Naive B cell (primary cell): ENCODE measurements around the gene USP48. TPM values are rescaled to one million over a fixed set of nuclear protein-coding genes. Genes with fewer than 3 reads are reported as not detected.
"Not testable (repeated sequence)": the region's sequence is repeated elsewhere in the genome, so short reads cannot be mapped to it uniquely, and the experiment has no call there.

Source experiments
- ATAC-seq, 2 donors: fragments of 150-1000 bp; cut with Tn5 transposase; 2 replicates each; pipeline ENCODE4 v1.10.0; 2021; ENCODE audit warnings: low read depth in 2 of 2, mild to moderate bottlenecking in 2 of 2, moderate library complexity in 2 of 2
- DNase-seq: peaks from one replicate; pipeline ENCODE4 v3.0.0; 2022
- H3K27ac Mint-ChIP-seq, 6 donors: one replicate each; pipeline ENCODE4 v1.8.0; 2020 to 2022; ENCODE audit warnings: mild to moderate bottlenecking in 6 of 6, mixed read lengths in 6 of 6, moderate library complexity in 5 of 6, inconsistent platforms in 2 of 6
- H3K27me3 Mint-ChIP-seq, 3 donors: one replicate each; pipeline ENCODE4 v1.8.0; 2021 to 2022; ENCODE audit warnings: mixed read lengths in 3 of 3, mild to moderate bottlenecking in 1 of 3
- H3K36me3 Mint-ChIP-seq, 2 donors: one replicate each; pipeline ENCODE4 v1.8.0; 2020 to 2022; ENCODE audit warnings: mixed read lengths in 2 of 2, inconsistent platforms in 1 of 2, mild to moderate bottlenecking in 1 of 2
- H3K4me1 Mint-ChIP-seq, 3 donors: one replicate each; pipeline ENCODE4 v1.8.0; 2020 to 2022; ENCODE audit warnings: mixed read lengths in 3 of 3, inconsistent platforms in 1 of 3, mild to moderate bottlenecking in 1 of 3, moderate library complexity in 1 of 3
- H3K4me3 Mint-ChIP-seq, 8 donors: one replicate each; pipeline ENCODE4 v1.8.0; 2020 to 2022; ENCODE audit warnings: mild to moderate bottlenecking in 8 of 8, mixed read lengths in 8 of 8, moderate library complexity in 8 of 8, inconsistent platforms in 2 of 8
- H3K9me3 Mint-ChIP-seq, 7 donors: one replicate each; pipeline ENCODE4 v1.8.0; 2020 to 2022; ENCODE audit warnings: mixed read lengths in 7 of 7, mild to moderate bottlenecking in 5 of 7, inconsistent platforms in 2 of 7, moderate library complexity in 1 of 7
- polyA plus RNA-seq, 6 donors: library from polyadenylated mRNA; unstranded; fragments of 300-500 nt; fragmentation: Illumina TruSeq; gene quantifications; one replicate each; pipeline ENCODE4 v1.2.3, GENCODE V29; 2021; ENCODE audit warnings: low read depth in 6 of 6

Gene USP48
- polyA plus RNA-seq, 6 donors from 2014 or later = 30.3 to 45.9 (median 39.8) TPM

DNA sequence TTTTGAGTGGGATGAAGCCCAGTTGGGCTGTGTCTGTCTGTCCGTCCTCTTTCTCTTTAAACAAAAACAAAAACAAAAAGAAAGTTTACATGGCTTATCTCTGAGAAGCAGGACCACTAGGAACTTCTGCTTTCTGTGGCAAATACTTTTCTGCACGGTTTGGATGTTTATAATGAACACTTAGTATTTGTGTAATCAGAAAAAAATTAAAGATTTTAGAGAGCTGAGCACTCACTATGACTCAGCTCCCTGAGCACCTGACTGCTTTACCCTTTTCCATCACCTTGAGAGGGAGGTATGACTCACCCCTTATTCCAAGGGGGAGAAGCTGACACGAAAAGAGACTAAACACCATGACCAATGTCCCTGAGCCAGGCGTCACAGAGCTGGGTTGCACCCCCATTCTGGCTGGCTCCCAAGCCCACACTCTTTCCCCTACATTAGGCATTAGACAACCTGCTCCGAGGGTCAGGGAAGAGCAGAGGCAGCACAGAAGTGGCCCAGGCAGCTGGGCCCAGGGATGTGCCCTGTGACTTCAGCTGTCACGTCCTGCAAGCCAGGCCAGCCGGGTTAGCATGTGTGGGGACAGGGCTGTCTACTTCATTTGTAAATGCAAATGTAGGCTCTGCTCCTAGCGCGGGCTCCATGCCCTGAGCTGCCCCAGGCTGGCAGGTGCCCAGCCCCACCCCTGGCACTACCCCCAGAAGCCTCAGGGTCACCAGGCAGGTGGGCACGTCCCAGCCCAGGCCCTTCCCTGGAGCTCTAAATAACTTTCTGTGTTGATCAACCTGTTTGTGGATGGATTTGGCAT, 144.2 kb downstream of the USP48 start:
- H3K27me3 Mint-ChIP-seq = peaks cover 13 to 63% (median 32%) of the 10 kb centered on the region in 3 donors
- H3K36me3 Mint-ChIP-seq = peaks cover 0 to 3% of the 10 kb centered on the region in 2 donors
- no peaks in the 10 kb centered on the region for H3K9me3 Mint-ChIP-seq
- peaks cover 0 to 10% (median 0%) of the 10 kb centered on the region in 3 donors for H3K4me1 Mint-ChIP-seq
- ATAC-seq (no peak), DNase-seq (no peak)
- H3K27ac Mint-ChIP-seq = no peak overlapping the region
- H3K4me3 Mint-ChIP-seq = peak overlapping the region in 1 of 8 donors; percentile 41

DNA sequence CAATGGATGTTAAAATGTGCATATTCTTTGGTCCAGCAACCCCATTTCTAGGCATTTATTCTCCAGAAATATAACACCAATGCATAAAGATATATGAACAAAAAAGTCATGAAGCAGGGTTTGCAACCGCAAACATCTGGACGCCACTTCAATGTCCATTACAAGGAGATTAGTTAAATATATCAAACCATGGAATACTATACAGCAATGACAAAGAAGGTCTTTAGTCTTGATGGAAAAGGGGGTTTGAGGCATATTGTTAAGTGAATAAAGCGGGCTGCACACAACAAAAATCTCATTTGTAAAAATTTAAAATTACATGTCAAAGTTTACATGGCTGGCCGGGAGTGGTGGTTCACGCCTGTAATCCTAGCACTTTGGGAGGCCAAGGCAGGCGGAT, 145.4 kb downstream of the USP48 start:
- no peak overlapping the region for H3K27ac Mint-ChIP-seq
- H3K4me1 Mint-ChIP-seq = peaks cover 0 to 10% (median 0%) of the 10 kb centered on the region in 3 donors
- H3K9me3 Mint-ChIP-seq = no peaks in the 10 kb centered on the region
- H3K27me3 Mint-ChIP-seq = peaks cover 4 to 61% (median 33%) of the 10 kb centered on the region in 3 donors
- no peak overlapping the region for H3K4me3 Mint-ChIP-seq
- no peaks in the 10 kb centered on the region for H3K36me3 Mint-ChIP-seq
- no peak for ATAC-seq
- DNase-seq = no peak

DNA sequence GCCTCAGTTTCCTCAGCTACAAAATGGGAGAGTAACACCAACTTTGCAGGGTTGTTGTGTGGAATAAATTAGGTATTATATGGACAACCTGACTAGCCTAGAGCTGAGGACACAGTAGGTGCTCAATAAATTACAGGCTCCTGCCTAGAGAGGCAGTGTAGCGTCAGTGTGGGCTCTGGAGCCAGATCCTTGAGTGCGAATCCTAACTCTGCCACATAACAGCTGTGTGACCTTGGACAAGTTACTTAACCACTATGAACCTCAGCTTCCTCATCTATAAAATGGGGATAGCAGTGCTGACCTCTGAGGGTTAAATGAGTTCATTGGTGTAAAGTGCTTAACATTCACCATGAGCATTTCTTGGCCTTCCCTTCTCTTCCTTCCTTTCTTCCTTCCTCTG, 146.9 kb downstream of the USP48 start:
- ATAC-seq = no peak
- peaks cover 0 to 10% (median 0%) of the 10 kb centered on the region in 3 donors for H3K4me1 Mint-ChIP-seq
- no peaks in the 10 kb centered on the region for H3K9me3 Mint-ChIP-seq
- H3K27me3 Mint-ChIP-seq = peaks cover 4 to 59% (median 46%) of the 10 kb centered on the region in 3 donors
- no peak for DNase-seq
- H3K36me3 Mint-ChIP-seq = no peaks in the 10 kb centered on the region
- H3K27ac Mint-ChIP-seq = no peak overlapping the region
- peak overlapping the region in 1 of 8 donors; percentile 42 for H3K4me3 Mint-ChIP-seq

DNA sequence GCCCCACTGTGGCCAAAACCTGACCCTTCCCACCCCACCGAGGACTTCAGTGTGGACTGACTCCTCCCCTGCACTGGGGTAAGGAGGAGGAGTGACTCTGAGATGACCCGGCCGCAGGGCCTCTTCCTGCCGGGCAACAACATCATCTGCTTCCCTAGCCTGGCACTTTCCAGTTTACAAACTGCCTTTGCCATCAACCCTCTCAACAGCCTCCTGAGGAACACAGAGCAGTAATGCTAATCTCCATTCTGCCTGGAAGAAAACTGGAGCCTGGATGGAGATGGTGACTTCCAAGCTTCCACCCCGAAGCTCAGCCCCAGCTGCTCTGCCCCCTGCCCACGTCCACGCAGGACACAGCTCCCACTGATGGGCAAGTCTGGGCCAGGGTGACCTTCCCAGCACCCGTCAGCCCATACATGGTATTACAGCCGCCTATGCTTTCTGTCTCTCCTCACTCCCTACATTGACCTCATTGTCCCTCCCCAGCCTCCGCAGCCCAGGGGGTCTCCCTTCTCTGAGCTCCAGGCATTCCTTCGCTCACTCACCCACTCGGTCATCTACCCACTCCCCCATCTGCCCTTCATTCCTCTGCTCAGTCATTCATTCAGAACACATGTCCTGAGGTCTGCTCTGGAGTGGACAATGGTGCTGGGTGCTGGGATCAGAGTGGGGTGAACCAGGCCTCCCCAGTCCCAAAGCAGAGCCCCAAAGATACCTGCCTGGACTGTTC, 148.0 kb downstream of the USP48 start:
- Mint-ChIP-seq H3K4me3 (no peak overlapping the region), H3K27me3 (peaks cover 6 to 58% (median 48%) of the 10 kb centered on the region in 3 donors), H3K9me3 (no peaks in the 10 kb centered on the region), H3K36me3 (no peaks in the 10 kb centered on the region), H3K27ac (no peak overlapping the region), H3K4me1 (peaks cover 0 to 10% (median 0%) of the 10 kb centered on the region in 3 donors)
- DNase-seq = no peak
- no peak for ATAC-seq

DNA sequence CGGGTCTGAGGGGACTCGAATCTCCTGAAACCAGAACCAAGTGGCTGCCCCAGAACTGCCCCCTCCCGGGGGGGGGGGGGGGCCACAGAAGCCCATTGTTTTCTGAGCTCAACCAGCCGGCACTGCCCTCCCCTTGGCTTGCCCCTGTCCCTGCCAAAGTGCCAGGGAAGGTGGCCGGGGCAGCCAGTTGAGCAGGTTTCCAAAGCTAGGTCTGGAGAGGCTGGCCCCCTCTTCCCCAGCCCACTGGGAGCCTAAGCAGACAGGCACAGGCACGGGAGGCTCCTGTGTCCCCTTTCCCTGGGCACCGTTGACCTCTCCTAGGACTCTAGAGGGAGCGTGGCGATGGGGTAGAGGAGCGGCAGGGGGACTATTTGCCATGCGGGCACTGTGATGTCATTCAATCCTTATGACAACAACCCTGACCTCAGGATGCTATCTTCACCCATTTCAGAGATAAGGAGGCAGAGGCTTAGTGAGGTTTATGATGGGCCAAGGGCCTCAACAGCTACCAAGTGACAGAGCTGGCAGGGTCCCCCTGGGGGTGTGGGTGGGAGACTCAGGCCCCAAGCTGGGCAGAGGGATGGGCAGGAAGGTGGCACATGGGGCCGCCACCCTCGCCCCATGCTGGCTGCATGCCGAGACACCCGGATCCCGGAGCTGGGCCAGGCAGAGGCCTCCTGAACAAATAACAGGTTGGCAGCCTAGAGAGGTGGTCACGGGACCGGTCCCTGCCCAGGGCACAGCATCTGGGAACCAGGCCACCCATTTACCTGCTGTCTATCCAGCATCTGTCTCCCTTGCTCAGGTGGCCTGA, 148.8 kb downstream of the USP48 start:
- Mint-ChIP-seq H3K27me3 (peaks cover 10 to 56% (median 54%) of the 10 kb centered on the region in 3 donors), H3K27ac (no peak overlapping the region), H3K9me3 (no peaks in the 10 kb centered on the region), H3K4me1 (peaks cover 0 to 10% (median 0%) of the 10 kb centered on the region in 3 donors), H3K36me3 (no peaks in the 10 kb centered on the region), H3K4me3 (no peak overlapping the region)
- DNase-seq (no peak), ATAC-seq (no peak)

GRCh38 chr1:21633141-21633755, 149.7 kb downstream of the USP48 start:
- Mint-ChIP-seq H3K27ac (no peak overlapping the region), H3K4me1 (peaks cover 0 to 3% (median 0%) of the 10 kb centered on the region in 3 donors), H3K9me3 (no peaks in the 10 kb centered on the region), H3K4me3 (no peak overlapping the region), H3K27me3 (peaks cover 10 to 57% (median 57%) of the 10 kb centered on the region in 3 donors), H3K36me3 (no peaks in the 10 kb centered on the region)
- no peak for ATAC-seq
- no peak for DNase-seq

DNA sequence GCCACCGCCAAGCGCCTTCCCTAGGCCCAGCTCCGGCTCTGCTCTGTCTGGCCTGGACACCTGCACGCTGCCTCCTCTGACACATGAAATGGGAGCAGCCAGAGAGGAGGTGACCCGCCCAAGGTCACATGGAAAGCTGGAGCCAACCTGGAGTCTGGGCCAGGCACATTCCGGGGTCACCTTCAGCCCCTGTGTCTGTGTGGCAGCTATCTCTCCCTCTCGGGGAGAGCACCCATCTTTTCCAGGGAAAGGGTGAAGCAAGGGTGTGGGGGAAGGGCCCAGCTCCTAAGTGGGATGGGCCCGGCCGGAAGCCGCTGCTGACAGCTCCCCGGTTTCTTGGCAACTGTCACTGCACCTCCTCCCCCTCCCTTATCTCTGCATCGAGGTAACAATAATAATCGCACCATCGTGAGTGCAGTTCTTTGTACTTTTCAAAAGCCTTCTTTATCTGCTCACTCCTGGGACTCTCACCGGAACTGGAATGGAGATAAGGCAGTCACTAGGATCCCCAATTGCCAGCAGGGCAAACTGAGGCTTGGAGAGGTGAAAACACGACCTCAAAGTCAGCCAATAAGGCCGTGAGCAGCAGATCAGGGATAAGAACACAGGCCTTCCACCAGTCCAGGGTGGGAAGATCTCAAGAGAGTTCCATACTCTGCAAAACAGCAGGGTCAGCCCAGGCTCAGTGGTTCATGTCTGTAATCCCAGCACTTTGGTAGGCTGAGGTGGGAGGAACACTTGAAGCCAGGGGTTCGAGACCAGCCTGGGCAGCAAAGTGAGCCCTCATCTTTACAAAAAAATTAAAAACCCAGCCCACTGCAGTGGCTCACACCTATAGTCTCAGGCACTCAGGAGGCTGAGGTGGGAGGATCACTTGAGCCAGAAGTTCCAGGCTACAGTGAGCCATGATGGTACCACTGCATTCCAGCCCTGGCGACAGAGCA, 150.7 kb downstream of the USP48 start:
- Mint-ChIP-seq H3K27me3 (peaks cover 10 to 57% (median 57%) of the 10 kb centered on the region in 3 donors), H3K4me3 (no peak overlapping the region), H3K4me1 (no peaks in the 10 kb centered on the region), H3K9me3 (no peaks in the 10 kb centered on the region), H3K36me3 (no peaks in the 10 kb centered on the region), H3K27ac (no peak overlapping the region)
- ATAC-seq = no peak
- no peak for DNase-seq

GRCh38 chr1:21631590-21631943, 151.4 kb downstream of the USP48 start:
- not testable (repeated sequence) for H3K4me1 Mint-ChIP-seq, H3K36me3 Mint-ChIP-seq, DNase-seq, ATAC-seq, H3K9me3 Mint-ChIP-seq, H3K27ac Mint-ChIP-seq, H3K4me3 Mint-ChIP-seq
- H3K27me3 Mint-ChIP-seq = peaks cover 10 to 57% (median 56%) of the 10 kb centered on the region in 3 donors

DNA sequence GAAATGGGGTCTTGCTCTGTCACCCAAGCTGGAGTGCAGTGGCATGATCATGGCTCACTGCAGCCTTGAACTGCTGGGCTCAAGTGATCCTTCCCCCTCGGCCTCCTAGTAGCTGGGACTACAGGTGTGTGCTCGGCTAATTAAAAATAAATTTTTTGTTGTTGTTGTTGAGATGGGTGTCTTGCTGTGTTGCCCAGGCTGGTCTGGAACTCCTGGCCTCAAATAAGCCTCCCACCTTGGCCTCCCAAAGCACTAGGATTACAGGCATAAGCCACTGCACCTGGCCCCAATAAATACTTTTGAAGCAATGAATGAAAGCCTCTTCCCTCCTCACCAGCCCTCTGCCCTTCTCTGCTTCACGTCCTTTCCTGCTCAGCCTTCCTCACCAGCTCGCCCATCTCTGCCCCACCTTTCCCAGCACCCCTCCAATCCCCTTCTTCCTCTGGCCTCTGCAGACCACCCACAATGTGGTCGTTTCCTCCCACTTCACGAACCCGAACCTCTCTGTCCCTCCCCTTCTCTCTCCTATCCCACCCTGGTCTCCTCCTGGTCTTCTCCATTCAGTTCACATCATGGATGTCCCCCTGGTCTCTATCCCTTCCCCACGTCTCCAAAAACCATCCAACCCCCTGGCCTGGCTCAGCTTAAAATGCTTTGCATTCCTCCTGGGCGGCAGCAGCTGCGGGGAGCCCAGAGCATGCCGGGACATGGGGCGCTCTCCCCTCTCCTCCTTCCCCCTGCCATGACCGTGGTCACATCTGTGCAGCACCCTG, 152.2 kb downstream of the USP48 start:
- H3K4me3 Mint-ChIP-seq = no peak overlapping the region
- peak overlapping the region in 2 of 6 donors; percentile 42 to 72 for H3K27ac Mint-ChIP-seq
- no peaks in the 10 kb centered on the region for H3K4me1 Mint-ChIP-seq
- H3K9me3 Mint-ChIP-seq = no peaks in the 10 kb centered on the region
- ATAC-seq (no peak), DNase-seq (no peak)
- H3K36me3 Mint-ChIP-seq = no peaks in the 10 kb centered on the region
- peaks cover 10 to 57% (median 57%) of the 10 kb centered on the region in 3 donors for H3K27me3 Mint-ChIP-seq

DNA sequence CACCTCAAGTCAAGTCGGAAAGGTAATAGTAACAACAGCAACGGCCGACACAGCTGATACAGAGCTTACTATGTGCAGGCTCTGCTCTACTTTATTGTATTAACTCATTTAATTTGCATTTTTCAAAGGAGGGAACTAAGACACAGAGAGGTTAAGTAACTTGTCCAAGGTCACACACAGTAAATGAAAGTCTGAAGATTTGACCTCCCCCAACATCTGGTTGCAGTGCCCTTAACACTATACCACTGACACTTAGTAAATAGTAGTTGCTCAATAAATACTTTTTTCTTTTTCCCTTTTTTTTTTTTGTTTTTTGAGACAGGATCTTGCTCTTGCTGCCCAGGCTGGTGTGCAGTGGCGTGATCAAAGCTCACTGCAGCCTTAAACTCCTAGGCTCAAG, 153.0 kb downstream of the USP48 start:
- Mint-ChIP-seq H3K9me3 (no peaks in the 10 kb centered on the region), H3K4me3 (no peak overlapping the region), H3K27ac (no peak overlapping the region), H3K4me1 (no peaks in the 10 kb centered on the region), H3K27me3 (peaks cover 13 to 54% (median 53%) of the 10 kb centered on the region in 3 donors), H3K36me3 (no peaks in the 10 kb centered on the region)
- ATAC-seq = no peak
- no peak for DNase-seq

- Mint-ChIP-seq H3K4me3 (no peak overlapping the region), H3K36me3 (no peaks in the 10 kb centered on the region)
Measured at GRCh38 chr1:21628798-21629393, 154.1 kb downstream of the USP48 start.

More at GRCh38 chr1:21628798-21629393, 154.1 kb downstream of the USP48 start:
- peak overlapping the region in 1 of 6 donors; percentile 89 for H3K27ac Mint-ChIP-seq
- DNase-seq (no peak), ATAC-seq (no peak)
- peaks cover 15 to 60% (median 46%) of the 10 kb centered on the region in 3 donors for H3K27me3 Mint-ChIP-seq
- H3K9me3 Mint-ChIP-seq = no peaks in the 10 kb centered on the region
- H3K4me1 Mint-ChIP-seq = no peaks in the 10 kb centered on the region
